Ramos (cell line): ENCODE results near the gene SDK1.

ENCODE experiments used
- in situ Hi-C: fragments of 300-500 bp; cut with MboI; formaldehyde crosslinking; loops from one replicate; pipeline ENCODE4 v1.14.3; 2022; ENCODE audit warnings: low sequenced_read_pairs; ENCODE audit not compliant: unreplicated experiment

The SDK1 gene

DNA sequence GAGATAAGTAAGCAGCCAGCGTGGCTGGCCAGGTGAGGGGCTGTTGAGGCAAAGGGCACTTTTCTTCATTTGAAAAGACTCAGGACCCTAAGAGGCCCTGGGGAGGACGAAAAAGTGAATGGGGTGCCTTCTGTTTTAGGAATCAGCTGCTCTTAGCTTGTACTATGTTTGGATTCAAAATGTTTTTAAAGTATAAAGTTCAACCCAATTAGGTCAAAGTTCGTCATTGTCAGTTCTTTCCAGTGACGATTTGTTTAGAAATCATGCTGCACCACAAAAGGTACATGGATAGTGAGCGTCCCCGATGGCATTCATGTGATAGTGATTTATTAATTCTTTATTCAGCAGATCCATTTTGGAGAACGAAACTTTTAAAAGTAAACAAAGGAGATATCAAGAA is 338.2 kb downstream of the SDK1 start:
- in situ Hi-C loops: no loop called here

DNA sequence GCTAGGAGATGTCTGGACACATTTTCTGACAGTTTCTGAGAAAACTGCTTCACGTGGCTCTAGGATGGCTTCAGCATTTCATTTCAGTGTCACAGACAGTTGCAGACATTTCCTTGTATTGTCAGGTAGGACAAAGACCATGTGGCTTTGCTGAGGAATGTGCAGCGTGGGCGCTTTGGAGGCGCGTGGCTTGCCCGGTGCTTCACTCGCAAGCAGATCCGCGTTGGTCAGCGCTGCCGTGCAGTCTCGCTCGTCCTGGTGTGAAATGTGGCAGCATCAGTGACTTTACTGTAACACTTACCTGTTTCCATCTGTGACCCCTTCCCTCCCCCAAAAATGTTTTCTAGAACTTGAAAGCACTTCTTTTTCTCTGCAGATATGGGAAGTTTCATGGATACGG is 340.5 kb downstream of the SDK1 start:
- in situ Hi-C loops: no loop called here

DNA sequence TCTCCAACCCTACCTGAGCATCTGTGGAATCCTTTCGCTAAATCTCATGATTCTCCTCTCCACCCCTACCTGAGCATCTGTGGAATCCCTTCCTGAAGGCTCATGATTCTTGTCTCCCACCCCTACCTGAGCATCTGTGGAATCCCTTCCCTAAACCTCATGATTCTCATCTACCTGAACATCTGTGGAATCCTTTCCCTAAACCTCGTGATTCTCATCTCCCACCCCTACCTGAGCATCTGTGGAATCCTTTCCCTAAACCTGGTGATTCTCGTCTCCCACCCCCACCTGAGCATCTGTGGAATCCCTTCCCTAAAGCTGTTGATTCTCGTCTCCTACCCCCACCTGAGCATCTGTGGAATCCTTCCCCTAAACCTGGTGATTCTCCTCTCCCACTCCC is 342.0 kb downstream of the SDK1 start:
- in situ Hi-C loops: no loop called here

DNA sequence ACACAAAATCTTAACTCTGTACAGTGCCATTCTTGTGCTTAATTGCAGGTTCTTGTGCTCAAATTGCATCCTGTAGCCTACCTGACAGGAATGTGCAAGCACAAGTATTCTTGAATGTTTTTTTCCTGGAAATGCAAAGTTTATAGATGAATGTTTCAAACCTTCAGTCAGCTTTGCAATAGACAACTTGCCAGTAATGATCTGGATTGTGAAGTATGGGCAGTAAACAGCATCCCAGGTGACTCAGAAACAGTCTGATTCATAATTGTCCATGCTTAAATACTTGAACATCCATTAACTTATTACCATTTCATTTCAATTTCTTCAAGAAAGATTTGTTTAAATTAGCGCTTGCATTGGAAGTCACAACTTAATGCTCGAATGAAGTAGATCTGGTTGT is 347.2 kb downstream of the SDK1 start:
- in situ Hi-C loops: no loop called here

DNA sequence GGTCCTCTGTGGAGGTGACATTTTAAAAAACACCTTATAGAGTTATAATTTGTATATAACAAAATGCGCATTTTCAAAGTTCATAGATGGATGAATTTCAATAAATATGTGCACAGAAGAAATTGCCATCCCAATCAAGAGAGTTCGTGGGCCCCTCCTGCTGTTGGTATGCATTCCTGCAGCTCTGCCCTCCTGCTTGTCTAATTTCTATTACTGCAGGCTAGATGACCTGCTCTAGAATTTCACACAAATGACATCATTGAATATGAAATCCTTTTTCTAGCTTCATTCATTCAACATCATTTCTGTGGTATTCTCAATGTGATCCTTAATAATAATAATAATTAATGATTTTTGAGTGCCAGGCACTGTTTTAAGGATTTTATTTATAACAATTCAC is 348.2 kb downstream of the SDK1 start:
- in situ Hi-C loops: no loop called here

DNA sequence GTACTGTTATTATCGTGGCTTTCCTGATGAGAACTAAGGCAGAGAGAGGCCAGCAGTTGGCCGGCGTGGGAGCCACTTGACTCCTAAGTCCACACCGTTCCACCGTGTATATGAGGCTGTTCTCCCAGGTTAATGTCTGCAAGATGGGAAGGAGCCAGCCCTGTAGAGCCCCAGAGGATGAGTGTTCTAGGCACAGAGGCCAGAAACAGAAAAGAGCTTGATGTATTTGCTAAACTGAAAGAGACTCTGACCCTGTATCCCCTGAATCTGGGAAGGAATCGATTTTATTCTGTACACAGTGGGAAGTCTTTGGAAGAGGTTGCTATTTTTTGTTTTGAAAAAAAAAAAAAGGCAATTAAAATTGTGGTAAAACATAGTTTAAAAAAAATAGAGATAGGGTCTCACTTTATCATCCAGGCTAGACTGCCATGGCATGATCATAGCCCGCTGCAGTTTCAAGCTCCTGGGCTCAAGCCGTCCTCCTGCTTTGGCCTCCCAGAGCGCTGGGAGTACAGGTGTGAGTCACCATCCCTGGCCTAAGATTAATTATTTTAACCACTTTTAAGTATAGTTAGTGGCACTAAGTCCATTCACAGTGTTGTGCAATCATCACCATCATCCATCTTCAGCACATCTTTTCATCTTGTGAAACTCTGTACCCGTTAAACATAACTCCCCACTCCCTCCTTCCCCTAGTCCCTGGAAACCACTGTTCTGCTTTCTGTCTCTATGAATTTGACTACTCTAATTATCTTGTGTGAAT is 348.8 kb downstream of the SDK1 start:
- in situ Hi-C loops: loop anchor here (25.0 kb wide), 1 partner anchor 788 kb away; no protein-coding TSS in a partner anchor

DNA sequence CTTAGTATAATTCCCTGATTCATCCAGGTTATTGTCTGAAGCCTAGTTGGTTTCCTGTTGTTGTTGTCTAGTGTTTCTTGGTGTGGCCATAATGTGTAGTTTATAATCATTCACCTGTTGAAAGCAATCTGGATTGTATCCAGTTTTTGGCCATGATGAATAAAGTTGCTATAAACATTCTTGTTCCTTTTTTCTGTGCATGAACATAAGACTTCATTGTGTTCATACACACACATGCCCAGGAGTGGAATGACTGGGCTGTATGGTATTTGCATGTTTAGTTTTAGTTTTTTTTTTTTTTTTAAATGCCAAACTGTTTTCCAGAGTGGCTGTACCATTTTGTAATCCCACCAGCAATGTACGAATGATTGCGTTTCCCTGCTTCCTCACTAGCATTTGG is 349.8 kb downstream of the SDK1 start:
- in situ Hi-C loops: loop anchor here (25.0 kb wide), 1 partner anchor 789 kb away; no protein-coding TSS in a partner anchor

DNA sequence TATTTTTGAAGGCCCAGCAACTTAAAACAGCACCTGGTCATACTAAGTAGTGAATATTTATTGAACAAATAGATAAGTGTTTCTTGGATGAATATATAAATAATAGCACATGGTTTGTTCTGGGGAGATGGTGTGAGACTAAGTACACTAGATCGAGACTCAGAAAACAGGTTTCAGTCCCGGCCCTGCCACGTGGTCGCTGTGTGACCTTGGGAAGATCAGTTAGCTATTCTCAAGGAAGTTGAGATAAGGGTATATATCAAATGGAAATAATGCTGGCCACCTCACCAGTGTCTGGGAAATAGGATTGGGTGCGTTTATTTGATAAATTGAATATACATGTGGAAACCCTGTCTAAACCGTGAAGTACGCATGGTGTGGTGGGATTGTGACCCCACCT is 354.6 kb downstream of the SDK1 start:
- in situ Hi-C loops: loop anchor here (25.0 kb wide), 1 partner anchor 793 kb away; no protein-coding TSS in a partner anchor

DNA sequence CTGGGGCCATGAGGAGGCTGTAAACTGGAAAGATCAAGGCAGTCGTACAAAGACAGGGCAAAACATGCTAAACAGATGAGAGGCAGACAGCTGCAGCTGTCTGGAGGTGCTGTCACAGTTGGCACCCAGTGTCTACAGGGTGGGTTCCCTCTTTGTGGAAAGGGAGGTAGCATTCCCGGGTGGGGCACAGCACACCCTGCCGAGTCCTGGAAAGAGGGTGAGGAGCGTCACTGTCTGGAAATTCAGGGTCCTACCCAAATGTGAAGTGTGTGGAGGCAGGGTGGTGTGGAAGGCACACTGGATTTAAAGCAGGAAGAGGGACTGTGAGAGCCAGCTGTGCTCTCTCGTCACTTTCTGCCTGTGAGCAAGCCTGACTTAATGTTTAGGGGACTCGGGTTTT is 356.2 kb downstream of the SDK1 start:
- in situ Hi-C loops: loop anchor here (25.0 kb wide), 1 partner anchor 795 kb away; no protein-coding TSS in a partner anchor

DNA sequence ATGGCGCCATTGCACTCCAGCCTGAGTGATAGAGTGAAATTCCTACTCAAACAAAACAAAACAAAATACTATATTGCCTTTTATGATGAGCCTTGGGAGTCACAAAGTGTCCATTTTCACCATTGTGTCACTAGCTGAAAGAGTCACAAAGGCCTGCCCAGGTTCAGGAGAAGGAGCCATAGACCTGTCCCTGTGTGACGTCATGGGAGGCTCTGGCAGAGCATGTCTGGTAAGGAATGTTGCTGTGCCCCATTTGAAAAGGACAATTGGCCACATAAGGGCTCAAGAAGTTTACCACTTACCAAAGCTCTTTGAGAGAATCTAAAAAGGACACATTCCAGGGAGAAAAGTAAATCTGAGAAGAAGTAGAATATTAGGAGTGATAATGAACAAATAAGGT is 367.7 kb downstream of the SDK1 start:
- in situ Hi-C loops: loop anchor here (25.0 kb wide), 1 partner anchor 806 kb away; no protein-coding TSS in a partner anchor

DNA sequence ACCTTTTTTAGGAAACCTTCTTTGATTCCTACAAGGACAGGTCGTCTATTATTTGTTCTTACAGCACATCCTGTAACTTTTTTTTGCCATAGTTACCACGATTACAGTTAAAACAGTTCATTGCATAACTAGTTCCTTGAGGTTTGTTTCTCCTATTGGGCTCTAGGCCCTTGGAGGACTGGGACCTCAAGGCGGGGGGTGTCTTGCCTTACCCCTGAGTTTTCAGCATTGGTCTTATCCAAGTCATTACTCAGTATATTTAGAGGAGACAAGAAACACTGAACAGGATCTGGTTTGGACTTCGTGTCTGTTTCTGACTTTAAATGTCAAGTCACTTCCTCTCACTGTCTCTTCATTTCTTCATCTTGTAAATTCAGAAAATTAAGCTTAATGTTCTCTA is 369.8 kb downstream of the SDK1 start:
- in situ Hi-C loops: loop anchor here (25.0 kb wide), 1 partner anchor 809 kb away; no protein-coding TSS in a partner anchor

DNA sequence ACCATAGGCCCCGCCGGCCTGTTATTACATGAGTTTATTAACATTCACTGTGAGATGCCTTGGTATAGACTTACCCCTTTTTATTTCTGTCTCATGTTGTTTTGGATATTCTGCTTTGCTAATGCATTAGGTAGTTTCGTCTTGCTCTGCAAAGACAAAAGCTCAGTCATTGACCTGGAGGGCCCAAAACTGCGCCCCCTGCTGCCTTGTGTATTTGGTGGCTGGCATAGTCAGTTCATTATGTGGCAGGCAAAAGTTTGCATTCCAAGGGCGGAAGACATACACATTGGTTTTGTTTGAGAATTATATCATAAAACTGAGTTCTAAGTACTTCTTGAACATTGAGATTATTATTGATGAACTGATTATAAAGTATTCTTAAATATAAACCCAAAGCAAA is 372.5 kb downstream of the SDK1 start:
- in situ Hi-C loops: loop anchor here (25.0 kb wide), 1 partner anchor 811 kb away; no protein-coding TSS in a partner anchor

DNA sequence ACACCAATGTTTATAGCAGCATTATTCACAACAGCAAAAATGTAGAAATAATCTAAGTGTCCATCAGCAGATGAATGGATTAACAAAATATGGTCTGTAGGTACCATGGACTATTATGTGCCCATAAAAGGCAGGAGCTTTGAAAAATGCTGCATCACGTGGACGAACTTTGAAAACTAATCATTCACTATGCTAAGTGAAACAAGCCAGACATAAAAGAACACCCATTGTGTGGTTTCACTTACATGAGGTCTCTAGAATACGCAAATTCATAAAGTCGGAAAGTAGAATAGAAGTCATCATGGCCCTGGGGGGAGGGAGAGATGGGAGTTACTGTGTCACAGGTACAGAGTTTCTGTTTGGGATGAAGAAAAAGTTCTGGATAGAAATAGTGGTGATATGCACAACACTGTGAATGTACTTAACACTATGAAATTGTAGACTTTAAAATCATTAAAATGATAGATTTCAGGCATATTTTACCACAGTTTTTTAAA is 377.3 kb downstream of the SDK1 start:
- in situ Hi-C loops: no loop called here

DNA sequence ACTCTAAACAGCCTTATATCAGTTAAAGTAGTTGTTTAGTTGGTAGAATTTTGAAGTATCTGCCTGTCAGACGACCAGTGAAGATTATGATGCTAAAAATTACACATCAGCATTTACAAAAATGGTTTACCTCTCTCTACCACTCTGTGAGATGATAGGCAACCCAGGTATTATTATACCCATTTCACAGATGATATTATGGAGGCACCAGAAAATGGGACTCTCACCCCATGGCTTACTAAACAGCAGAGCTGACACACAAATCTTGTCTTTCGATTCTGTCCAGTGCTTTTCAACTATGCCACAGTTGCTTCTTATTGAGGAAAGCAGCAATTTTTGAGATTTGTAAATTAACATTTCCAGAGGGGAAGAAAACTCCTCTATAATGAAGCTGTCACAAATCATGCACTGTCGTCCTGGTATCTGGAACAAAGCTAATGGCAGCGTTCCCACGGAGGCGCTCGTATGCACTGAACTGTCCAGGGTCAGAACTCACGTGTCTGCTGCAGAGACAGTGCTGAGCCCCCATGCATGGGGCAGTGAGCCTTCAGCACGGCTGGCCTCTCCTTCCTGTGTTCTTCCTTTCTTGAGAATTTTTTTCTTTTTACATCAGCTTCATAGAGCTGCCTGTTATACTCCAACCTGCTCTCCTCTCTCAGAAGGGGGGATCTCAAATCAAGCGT is 381.1 kb downstream of the SDK1 start:
- in situ Hi-C loops: no loop called here

DNA sequence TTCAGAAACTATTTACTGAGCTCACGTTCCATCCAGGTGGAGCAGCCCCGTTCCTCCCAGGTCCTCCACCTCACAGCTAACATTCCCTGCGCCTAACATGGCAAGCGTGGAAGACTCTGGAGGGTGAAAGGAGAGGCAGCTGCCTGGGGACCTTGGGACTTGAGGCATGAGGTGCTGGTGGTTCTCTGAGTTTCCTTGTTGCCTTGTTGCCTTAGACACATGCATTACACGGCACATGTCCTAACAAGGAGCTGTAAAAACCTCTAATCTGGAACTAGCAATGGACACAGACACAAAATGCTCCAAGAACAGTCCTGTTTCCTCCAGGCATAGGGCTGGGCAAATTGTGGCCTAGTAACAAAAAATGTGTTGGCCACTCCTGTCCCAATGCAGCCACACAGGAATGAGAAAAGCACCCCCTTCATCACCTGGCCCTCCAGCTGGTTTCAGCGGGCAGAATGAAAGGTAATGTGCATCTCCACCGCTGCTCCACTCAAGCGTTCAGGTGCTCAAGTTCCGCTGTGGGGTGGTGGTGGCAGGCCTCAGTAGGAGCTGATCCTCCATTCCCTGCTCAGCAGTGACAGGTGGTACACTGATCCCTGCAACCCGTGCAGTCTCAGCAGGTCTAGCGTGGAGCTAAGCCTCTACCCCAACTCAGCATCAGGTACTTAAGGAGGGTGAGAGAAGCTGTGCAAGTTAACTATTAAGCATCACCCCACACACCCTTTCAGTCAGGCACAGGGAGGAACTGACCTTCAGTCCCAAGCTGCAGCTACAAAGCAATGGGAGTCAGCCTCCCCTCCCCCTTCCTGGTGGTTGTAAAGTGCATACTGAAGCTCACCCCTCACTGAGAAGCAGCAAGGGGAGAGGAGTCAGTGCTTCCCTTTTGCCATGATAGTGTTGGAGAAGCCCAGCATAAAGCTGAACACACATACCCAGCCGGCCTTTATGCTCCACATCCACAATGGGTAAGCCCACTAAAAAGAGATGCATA is 382.8 kb downstream of the SDK1 start:
- in situ Hi-C loops: no loop called here

DNA sequence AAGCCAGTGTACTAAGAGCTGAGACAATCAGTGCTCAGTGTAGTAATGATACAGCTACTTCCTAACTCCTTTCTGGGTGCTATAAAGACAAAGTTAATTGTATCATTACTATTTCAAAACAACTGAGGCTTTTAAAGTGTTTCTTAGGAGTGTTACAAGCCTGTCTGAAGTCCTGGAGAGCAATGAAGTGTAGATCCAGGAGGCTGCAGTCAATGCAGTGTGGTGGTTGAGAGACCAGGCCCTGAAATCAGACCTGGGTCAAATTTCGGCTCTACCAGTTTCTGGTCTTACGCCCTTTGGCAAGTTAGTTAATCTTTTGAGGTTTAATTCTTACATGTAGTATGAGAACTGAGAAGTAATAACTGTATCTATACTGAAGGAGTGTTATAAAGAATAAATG is 387.0 kb downstream of the SDK1 start:
- in situ Hi-C loops: no loop called here

DNA sequence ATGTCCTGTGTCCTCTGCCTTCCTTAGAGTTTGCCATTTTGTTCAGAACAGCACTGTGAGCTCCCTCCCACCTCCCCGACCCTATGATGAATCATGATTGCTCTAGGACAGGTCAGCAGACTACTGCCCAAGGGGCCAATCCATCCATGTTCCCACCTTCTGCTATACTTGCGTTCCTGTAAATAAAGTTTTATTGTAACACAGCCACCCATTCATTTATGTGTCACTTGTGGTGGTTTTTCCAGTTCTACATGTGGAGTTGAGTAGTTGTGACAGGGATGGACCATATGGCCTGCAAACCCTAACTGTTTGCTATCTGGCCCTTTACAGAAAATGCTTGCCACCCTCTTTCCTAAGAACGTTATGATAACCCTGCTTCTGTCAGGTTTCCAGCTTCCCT is 387.8 kb downstream of the SDK1 start:
- in situ Hi-C loops: no loop called here

DNA sequence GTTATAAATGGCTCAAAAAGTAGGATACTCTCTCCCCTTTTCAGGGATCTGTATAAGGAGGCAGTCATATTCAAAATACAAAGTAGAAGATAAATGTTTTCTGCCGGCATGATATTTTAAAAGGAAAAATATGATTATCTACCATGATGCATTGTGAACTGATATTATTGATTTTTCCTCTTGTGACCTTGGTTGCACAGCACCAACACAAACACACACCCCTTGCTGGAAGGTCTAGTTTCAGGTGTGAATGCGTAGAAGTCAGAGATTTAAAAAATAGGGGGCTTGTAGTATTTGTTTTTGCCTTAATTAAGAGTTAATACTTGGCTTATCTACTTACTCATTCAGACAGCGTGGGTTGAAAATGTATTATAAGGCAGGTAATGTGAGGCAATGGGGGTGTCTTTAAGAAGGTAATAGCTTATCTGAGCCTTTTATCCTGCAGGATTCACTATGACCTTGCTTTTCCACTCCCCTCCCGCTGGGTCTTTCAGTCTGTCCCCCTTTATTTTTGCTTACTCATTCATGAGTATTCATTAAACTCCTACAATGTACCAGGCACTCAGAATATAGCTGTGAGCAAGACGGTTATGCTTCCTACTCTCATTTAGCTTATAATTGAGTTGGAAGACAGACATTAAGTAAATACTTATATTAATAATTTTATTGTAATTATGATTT is 390.6 kb downstream of the SDK1 start:
- in situ Hi-C loops: no loop called here

DNA sequence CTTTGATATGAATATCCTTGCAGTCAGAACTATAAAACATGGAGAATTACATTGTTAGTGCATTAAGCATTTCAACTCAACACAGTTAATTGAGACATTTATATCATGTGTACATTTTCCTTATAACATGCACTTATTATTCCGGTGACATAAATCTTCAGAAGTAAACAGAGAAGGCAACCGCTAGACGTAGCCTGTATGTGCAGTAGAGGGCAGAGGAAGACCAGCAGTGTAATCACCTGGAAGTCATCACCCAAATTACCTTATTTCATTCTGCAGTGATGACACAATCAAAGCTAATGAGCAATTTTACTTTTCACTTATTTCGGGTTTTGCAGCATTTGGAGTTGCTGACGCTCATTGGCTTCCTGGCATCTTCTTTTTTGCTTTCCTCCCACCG is 394.6 kb downstream of the SDK1 start:
- in situ Hi-C loops: no loop called here

DNA sequence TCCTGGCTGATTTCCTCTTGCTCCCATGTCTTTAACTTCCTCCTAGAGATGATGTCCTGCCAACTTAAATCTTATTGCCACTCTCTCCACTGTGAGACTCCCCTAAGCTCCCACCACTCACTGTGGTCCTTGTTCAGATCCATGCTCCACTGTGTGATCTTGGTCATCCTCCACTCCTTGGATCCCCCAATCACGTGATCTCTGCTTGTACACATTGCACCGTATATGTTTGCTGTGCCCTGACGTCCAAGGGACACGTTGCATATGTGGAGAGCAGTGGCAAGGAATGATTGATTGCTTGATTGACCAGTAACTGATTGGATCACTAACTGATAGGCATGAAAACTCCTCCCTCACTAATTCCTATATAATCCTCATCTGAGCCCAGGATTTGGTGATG is 395.1 kb downstream of the SDK1 start:
- in situ Hi-C loops: no loop called here
